HTR-8/SVneo (cell line): ENCODE measurements around the gene GYS1.
"Not testable (repeated sequence)": the region's sequence is repeated elsewhere in the genome, so short reads cannot be mapped to it uniquely, and the experiment has no call there.

Experiments used
- DNase-seq: peaks from one replicate; pipeline ENCODE4 v3.0.0; 2011; ENCODE audit warnings: low spot score, mixed read lengths; ENCODE audit not compliant: insufficient read length
- FAIRE-seq: peaks from 2 replicates; lab custom pipeline; 2011; peaks lifted over from hg19 to GRCh38; lab: Jason Lieb, UNC

Gene GYS1

DNA sequence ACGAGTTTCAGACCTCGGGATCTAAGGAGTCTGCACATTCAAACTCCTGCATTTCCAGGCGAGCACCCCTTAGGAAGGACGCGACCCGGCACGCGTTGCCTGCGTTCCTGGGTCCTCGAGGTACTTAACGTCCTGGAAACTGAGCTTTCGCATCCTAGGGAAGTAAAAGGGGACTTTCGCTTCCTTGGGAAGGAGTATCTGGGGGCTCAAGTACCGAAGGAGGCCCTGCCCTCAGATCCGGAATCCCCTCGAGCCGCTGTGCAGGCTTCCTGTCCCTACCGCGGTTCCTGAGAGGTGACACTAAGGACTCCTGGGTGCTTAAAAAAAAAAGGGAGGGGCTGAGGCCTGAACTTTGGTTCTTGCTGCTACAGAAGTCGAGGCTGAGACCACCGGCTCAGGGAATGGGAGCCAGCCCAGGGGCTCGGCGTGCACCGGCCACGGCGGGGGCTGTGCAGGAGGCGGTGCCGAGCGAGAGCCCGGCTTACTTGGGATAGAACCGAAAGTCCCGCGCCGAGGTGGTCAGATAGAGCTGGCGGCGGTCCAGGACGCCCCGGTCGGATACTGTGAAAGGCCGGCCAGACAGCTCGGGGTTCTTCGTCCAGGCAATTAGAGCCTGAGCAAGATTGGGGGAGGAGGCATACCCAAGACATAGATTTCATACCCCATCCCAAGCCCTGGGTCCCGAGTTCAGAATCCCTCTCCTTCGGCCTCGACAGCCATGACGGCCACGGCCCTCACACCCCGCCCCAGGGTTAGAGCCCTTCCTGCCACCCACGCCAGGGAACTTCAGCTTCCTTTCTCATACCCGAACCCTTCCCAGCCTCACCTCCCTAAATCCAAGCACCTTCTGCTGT is 25.5 kb upstream of the GYS1 start:
- FAIRE-seq, DNase-seq: not testable (repeated sequence)

DNA sequence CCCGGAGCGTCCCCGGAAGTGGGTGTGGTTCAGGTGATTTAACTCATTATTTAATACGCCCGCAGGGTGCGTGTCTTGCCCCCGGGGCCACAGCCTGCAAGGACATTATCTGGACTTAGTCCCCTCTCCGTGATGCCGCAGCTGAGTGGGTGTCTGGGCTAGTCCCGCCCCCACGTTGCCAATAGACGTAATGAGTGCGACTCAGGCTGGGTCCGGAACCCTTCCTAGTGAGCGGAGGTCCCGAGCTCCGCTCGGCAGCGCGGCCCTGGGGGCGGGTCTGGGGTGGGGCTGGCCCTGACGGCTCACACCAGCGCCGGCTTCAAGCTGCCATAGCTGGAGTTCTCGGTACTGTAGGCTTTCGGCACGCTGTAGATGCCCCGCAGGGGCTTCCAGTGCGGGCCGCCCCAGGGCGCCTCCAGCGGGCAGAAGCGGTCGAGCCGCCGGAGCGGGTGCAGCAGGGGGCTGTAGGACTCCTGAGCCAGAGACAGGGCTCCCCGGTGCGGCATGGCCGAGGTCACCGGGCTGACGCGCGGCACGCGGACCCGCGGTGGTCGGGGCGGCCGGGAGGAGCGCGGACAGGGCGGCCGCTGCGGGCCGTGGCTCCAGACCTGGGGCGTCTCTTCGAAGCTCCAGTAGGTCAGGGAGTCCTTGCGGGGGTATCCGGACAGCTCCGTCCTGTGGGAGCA is 24.7 kb upstream of the GYS1 start:
- DNase-seq (no peak), FAIRE-seq (no peak)

DNA sequence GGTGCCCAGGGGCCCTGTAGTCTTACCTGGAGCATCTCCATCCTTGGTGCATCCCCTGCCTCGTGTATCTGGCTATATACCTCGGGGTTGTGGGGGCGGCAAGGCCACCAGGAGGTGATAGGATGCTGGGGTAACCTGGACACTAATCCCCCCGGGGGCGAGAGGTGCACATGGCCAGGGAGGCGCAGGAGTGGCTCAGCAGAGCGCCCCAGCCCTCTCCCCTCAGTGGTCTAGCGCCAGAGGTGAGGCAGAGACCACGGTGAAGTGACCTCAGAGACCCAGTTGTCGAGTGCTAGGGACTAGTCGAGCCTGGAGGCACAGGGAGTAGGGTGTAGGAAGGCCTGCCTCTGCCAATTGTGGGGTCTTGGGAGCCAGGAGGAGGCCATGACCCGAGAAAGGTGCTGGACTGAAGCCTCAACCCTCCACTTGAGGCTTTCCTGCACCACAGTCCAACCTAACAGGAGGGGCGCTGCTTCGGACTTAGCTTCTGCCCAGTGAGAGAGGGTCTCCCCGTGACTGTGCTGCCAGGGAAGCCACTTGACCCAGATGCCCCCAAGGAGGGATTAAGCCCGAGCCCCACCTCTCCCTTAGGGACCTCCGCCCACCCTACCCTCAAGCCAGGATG is 24.0 kb upstream of the GYS1 start, which contains the start of gene LHB:
Gene LHB (minus strand): TSS at position 51 of the 625 bp plus-strand sequence. CDS start 10 bp downstream, at position 41.
- FAIRE-seq (no peak), DNase-seq (no peak)

DNA sequence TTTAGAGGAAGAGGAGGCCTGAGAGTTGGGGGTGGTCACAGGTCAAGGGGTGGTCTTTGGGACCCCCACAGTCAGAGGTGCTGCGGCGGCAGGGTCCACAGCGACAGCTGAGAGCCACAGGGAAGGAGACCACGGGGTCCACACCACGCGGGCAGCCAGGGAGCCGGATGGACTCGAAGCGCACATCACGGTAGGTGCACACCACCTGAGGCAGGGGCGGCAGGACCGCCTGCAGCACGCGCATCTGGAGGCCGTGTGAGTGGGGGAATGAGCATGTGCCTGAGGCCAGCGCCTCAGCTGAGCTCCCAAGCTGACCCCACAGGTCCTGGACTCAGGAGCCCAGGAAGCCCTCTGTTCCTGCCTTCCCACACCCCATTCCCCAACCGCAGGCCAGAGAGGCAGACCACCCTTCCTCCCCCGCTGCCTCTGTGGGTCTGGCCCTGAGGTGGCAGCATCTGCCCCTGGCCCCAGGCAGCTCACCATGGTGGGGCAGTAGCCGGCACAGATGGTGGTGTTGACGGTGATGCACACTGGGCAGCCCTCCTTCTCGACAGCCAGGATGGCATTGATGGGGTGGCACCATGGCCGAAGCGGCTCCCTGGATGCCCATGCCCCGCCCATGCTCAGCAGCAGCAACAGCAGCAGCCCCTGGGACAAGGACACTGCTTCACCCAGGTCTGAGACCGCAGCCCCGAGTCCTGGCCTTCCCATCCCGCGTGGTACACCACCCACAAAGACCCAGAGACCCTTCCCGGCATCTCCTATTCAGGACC is 23.1 kb upstream of the GYS1 start:
- DNase-seq = no peak
- FAIRE-seq = no peak

DNA sequence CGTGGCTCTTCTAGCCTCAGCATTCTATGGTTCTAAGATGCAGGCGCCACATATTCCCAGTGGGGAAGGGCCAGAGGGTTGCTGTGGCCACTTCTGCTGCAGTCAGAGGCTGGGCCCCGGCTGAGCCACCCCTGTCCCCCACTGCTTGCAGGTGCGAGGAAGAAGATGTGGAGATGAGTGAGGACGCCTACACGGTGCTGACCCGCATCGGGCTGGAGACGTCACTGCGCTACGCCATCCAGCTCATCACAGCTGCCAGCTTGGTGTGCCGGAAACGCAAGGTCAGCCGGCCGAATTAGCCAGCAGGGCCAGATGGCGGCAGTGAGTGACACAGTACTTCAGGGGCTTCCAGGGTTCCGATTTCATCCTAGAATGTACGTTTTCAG is 21.8 kb upstream of the GYS1 start:
- FAIRE-seq = no peak

DNA sequence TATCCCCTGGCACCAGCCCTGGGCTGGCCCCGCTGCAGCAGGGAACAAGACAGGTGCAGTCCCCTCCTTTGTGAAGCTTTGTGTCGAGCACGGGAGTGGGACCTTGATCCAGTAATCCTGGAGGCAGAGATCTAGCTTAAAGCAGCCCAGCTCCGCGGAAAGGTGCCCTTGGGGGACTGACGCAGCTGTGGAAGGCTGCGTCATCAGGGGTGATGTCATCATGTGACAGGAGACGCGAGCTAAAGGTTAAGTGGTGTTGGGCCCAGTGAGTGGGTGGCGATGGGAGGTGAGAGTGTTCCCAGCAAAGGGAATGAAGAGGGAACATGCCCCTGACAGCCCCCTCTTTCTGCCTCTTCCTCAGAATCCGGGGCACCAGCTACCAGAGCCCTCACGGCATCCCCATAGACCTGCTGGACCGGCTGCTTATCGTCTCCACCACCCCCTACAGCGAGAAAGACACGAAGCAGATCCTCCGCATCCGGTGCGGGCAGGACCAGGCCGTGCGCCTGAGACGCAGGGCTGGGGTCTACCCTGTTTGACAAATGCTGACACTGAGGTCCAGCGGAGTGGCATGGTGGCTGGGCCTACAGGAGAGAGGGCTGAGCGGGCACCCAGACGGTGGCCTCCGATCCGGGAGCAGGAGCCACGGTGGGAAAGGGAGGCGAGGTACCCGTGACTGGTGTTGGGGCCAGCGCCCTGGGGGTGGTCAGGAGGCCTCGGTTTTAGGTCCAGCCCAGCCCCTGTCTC is 21.2 kb upstream of the GYS1 start:
- DNase-seq (no peak), FAIRE-seq (no peak)

More for the DNA sequence above, 21.8 kb upstream of the GYS1 start:
- no peak for DNase-seq

DNA sequence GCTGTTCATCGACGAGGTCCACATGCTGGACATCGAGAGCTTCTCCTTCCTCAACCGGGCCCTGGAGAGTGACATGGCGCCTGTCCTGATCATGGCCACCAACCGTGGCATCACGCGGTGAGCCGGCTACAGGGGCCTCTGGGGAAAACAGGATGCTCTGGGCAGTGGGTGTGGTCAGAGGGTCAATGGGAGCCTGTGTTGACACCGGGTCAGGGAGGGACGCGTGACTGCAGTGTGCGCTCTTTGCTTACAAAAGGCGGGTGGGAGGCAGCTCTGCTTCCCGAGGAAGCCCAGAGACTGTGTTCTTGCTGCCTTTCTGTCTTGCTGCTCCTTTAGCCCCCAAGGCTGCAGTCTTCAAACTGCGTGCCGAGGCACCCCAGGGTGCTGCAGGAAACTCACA is 18.1 kb upstream of the GYS1 start:
- no peak for DNase-seq

DNA sequence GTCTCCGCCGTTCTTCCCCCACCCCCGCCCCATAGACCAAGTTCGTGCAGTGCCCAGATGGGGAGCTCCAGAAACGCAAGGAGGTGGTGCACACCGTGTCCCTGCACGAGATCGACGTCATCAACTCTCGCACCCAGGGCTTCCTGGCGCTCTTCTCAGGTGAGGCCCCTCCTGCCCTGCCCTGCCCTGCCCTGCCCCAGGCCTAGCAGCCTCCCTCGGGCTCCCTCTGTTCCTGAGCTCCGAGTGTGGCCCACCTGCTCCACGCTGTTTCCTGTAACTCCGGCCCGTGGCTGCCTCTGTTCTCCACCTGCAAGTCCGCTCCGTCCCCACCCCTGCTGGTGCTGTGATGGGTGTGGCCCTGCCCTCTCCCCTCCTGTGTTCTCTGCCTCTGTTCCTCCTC is 17.3 kb upstream of the GYS1 start:
- DNase-seq (no peak), FAIRE-seq (no peak)

More for the DNA sequence above, 18.1 kb upstream of the GYS1 start:
- no peak for FAIRE-seq

DNA sequence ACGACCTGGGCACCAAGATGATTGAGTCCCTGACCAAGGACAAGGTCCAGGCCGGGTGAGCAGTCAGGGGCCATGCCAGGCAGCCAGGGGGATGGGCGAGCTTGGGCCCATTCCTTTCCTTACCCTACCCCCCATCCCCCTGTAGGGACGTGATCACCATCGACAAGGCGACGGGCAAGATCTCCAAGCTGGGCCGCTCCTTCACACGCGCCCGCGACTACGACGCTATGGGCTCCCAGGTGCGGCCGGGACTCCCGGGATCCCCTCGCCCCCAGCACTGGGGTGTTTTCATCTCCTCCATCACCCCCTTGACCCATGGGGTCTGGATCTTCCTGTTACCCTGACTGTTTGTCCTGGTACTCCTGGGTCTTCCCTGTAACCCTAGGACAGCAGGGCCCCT is 16.7 kb upstream of the GYS1 start:
- no peak for DNase-seq

DNA sequence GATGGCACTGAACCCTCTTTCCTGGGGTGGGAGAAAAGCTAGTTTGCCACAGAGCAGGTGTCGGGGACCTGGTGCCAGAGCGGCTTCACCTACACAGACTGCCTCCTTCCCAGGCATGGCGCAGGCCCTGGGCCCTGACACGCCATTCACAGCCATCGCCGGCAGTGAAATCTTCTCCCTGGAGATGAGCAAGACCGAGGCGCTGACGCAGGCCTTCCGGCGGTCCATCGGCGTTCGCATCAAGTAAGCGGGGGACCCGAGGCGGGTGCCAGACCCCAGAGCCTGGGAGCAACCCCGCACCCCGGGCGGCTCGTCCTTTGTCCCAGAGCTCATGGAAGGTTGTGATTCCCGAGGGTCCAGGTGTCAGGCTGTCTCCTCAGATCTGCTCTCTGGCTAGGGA is 13.8 kb upstream of the GYS1 start:
- FAIRE-seq = no peak

More for the DNA sequence above, 16.7 kb upstream of the GYS1 start:
- FAIRE-seq = no peak

DNA sequence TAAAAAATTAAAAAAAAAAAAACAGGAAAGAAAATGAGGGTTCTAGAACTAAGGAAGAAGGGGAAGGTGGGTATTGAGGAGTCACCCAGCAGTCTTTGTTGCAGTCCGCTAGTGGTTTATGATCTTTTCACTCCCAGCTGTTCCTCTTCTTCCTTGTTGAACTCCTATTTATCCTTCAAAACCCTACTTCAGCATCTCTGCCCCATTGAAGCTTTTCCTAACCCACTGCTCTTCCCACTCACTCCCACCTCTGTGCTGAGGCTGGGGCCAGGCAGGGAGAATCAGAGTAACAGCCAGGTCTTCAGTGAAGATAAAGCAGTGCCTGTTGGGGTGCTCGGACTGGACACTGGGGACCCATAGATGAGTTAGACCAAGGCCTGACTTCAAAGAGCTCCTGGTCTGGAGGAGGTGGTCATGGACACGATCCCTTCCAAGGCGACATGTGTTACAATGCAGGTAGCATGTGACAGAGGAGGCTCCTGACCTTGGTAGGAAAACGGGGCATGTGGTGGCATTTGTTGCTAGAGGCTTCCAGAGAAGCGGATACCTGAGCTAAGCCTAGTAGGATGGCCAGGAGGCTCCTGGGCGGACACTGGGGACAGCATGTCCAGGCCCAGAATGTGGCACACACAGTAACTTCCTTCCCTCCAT is 12.0 kb upstream of the GYS1 start:
- FAIRE-seq (no peak), DNase-seq (no peak)

More for the DNA sequence above, 13.8 kb upstream of the GYS1 start:
- no peak for DNase-seq

DNA sequence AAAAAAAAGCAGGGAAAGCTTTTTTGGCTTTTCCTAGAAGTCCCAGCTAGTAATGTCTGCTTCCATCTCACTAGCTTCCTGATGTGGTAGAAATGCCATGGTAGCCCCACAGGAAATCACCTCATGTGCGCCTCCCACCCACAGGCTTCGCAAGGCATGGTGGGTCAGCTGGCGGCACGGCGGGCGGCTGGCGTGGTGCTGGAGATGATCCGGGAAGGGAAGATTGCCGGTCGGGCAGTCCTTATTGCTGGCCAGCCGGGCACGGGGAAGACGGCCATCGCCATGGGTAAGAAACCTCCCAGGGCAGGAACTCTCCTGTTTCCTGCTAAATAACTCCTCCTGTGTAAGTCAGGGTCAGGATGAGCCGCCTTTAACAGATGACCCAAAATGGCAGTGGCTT is 11.0 kb upstream of the GYS1 start:
- FAIRE-seq (no peak), DNase-seq (no peak)

DNA sequence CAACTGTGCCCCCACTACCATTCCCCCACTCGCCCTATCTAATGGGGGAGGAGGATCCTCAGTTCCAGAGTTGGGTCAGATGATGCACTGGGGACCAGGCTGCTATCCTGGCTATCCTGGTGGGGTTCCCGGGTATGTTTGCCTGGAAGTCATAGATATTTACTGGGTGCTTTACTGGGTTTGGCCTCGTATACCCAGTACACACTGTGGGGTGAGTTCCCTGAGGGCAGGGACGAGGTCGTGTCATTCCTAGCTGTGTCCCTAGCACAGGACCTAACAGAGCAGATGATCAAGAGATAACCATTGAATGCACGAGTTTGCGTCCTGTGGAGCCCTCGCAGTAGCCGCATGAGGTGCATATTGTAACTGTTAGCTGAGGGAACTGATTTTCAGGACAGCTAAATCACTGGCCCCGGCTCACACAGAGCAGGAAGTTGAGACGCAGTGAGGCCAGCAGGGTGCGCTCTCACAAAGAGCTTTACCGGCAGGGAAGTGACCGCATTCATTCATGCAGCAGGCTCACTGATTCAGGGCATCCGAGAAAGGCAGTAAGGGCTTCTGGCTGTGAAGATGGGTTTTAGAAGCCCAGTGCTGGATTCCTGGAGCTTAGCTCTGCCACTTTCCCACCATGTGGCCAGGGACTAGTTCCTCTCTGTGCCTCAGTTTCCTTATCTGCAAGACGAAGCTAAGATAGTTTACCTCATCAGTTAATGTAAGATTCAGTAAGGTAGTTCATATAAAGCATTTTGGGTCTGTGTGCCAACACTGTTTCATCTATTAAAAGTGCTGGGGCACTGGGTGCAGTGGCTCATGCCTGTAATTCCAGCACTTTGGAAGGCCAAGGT is 6.6 kb upstream of the GYS1 start:
- FAIRE-seq = peak; percentile 42
- peak; percentile 55 for DNase-seq

DNA sequence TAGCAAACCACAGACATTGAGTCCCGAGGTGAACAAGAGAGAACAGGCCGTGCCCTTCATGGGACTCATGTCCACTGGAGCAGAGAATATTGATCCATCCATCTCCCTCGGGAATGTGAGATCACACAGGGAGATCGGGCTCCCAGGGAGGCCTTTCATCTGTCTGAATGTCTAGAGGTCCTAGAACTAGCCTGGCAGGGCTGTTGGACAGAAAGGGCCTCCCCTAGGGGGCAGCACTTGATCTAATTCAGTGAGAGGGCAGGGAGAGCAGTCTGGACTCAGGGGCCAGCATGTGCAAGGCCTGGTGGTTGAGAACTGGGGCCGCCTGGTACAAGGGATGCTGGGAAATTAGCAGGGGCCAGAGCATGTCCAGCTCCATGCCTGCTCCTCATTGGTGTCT is 4.9 kb upstream of the GYS1 start:
- no peak for FAIRE-seq
- peak; percentile 53 for DNase-seq

DNA sequence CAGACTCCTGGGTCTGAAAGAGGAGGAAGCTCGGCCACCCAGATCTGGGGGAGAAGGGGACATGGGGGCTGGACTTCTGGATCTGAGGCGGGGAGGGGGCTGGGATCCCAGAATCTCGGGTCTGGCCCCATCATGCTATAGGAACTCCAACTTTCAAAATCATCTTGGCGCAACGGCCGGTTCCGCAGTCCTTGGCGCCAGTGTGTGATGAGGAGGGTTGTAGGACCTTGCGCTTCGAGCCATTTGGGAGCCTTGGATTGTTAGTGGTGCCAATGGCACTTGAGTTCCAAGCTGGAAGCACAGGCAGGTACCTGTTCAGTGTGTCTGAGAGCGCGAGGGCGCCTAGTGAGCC is 902 bp upstream of the GYS1 start:
- no peak for FAIRE-seq
- DNase-seq = no peak

DNA sequence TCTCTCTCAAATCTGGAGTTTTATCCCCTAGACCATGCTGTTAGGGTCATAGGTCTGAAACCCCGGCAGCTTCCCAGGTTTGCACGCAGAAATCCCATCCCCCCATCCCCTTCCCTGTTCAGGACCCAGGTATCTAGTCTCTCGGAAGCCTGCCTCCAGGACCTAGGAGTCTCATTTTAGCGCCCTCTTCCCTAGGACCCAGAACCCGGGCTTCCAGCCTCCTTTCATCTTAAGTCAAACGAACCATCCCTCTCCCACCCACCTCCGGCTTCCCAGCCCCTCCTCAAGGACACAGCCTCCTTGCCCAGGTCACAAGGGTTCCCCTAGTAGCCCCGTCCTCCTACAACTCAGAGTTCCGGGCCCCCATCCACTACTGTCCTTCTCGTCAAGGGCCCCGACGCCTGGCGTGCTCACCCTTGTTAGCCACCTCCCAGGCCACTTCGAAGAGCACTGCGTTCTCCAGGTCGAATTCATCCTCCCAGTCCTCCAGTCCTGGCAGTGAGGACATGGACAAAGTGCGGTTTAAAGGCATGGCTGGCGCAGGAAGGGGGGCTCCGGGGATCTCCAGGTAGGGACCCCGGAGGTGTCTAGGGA is 431 bp downstream of the GYS1 start:
- no peak for DNase-seq
- no peak for FAIRE-seq

DNA sequence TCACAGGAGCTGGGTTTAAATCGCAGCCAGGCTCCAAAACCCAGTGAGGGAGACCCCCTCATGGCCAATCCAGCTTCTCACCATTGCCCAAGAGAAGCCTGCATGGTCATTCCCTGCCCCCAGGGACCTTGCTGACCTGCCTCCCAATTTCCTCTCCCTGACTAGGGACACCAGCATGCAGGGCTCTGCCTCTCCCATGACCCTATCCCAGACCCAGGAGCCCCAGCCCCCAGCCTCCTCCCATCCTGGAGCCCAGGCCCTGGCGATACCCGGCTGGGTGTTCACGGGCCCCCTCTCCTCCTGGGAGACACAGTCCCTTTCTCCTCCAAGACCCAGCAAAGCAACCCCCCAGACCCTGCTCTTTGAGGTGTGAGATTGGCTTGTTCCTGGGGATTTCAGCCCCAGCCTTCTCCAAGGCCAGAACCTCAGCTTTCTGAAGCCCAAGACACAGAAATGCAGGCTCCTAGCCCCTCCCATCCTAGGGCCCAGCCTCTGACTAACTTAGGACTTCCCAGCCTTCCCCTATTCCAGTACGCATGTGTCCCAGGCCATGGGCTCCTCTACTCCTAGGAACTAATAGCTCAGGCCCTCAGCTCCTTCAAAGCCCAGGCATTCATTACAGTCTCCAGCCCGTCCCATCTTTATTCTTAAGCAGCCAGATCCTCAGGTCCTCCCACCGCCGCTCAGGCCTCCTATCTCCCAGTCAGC is 1.1 kb downstream of the GYS1 start:
- DNase-seq (peak; percentile 73), FAIRE-seq (no peak)
